ENCODE data around the gene BRD7. TPM values are rescaled to one million over a fixed set of nuclear protein-coding genes. Genes with fewer than 3 reads are reported as not detected.

BRD7 gene
- total and polyA plus RNA-seq, 2 of the 4 experiments (the other 2 are of a cell fraction), result 24.8 to 29.9 TPM

DNA sequence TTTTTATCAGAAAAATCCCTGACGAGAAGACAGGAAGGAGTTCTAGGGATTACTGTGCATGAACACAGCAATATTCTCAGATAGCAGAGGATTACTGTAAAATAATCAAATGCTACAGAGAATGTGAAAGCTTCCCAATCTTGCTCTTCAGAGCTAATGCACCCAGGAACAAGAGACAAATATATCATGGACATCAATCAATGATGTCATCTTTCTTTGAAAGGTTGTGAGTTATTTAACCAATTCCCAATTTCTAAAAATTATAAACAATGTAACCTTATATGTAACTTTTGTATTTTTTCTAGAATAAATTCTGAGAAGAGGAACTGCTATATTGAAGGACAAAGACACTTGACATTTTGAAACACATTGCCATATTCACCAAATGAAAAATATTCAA lies 46.5 kb downstream of the BRD7 start (continued):
- TF ChIP-seq RCOR1 (IDR thresholded peaks at IDR 0.05; ENCODE audit: insufficient replicate concordance, low read length) (no peak), CHD1 (IDR thresholded peaks at IDR 0.05; ENCODE audit: low read depth, low read length) (no peak), CEBPB (IDR thresholded peaks at IDR 0.05; ENCODE audit: low read depth, low read length) (no peak)

DNA sequence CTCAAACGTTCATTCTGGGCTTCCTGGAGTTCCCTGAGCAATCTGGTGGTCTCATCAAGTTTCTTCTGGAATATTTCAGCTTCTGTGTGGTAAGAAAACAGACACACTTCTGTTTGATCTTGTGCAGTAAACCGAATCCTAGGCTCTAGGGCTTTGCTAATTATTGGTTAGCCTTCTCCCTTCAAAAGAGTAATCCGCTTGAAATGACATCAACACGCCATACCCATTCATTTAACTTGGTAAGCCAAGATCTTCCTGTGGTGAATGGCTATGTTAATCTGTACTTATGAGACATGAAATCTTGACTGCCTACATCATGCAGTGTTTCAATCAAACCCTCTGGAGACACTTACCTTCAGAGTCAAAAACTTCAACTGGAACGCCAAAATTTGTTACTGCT lies 48.5 kb downstream of the BRD7 start:
- Histone ChIP-seq H3K23ac (ENCODE audit: low read depth, low read length) (no peak overlapping the region), H4K20me1 (ENCODE audit: insufficient read depth, low read length) (peaks cover 5% of the 10 kb centered on the region; the same call in 1 of the 2 replicates), H3K9me1 (ENCODE audit: insufficient read depth, low read length) (peaks cover 5% of the 10 kb centered on the region; the same call in 1 of the 2 replicates), H4K8ac (ENCODE audit: low read depth in 2 of 2, low read length in 2 of 2) (no peak overlapping the region), H3K14ac (replicated peaks; ENCODE audit: low read depth, low read length) (no peak overlapping the region), H3K9me3 (ENCODE audit: control insufficient read depth, insufficient read depth, low read length) (no peaks in the 10 kb centered on the region), H4K91ac (ENCODE audit: insufficient read depth, low read depth, low read length) (no peak overlapping the region), H3K4me1 (ENCODE audit: control insufficient read depth, insufficient read depth, low read length) (no peaks in the 10 kb centered on the region), H2AFZ (replicated peaks; ENCODE audit: low read length, poor library complexity) (no peak overlapping the region), H3K36me3 (ENCODE audit: control insufficient read depth, insufficient read depth, low read length) (peaks cover 39% of the 10 kb centered on the region), H3K4ac (ENCODE audit: low read depth, low read length) (no peak overlapping the region), H3K56ac (ENCODE audit: extremely low read depth, insufficient read depth, low read length) (no peak overlapping the region), H3K27me3 (ENCODE audit: control insufficient read depth, insufficient read depth, low read length) (no peaks in the 10 kb centered on the region), H3K9ac (ENCODE audit: low read depth, low read length) (no peak overlapping the region), H3K18ac (ENCODE audit: low read depth, low read length) (no peak overlapping the region), H3K79me1 (ENCODE audit: low read depth in 1 of 2, low read length in 2 of 2) (peaks cover 3 to 6% of the 10 kb centered on the region in 2 experiments; a peak in 1 of 4 replicates), H3K27ac (ENCODE audit: insufficient read depth, low read length) (no peak overlapping the region), H2BK5ac (ENCODE audit: low read depth, low read length, poor library complexity, severe bottlenecking) (no peak overlapping the region), H3K4me3 (ENCODE audit: insufficient read depth, low read depth, low read length) (no peak overlapping the region), H2AK9ac (replicated peaks; ENCODE audit: low read depth, low read length, poor library complexity) (no peak overlapping the region), H2BK120ac (ENCODE audit: low read depth, low read length) (no peak overlapping the region), H4K5ac (ENCODE audit: low read depth, low read length) (no peak overlapping the region), H2BK20ac (ENCODE audit: low read depth, low read length) (no peak overlapping the region), H2AK5ac (ENCODE audit: low read depth, low read length) (no peak overlapping the region), H3K4me2 (ENCODE audit: low read depth, low read length) (no peak overlapping the region), H2BK15ac (ENCODE audit: low read depth, low read length) (no peak overlapping the region)
- TF ChIP-seq RFX5 (IDR thresholded peaks at IDR 0.05; ENCODE audit: low read depth, low read length) (no peak), CEBPB (IDR thresholded peaks at IDR 0.05; ENCODE audit: low read depth, low read length) (no peak), BHLHE40 (IDR thresholded peaks at IDR 0.05; ENCODE audit: low read depth, low read length) (no peak), MAFK (IDR thresholded peaks at IDR 0.05; ENCODE audit: low read depth, low read length) (no peak), MAZ (IDR thresholded peaks at IDR 0.05; ENCODE audit: borderline replicate concordance, low read depth, low read length) (no peak), CHD1 (IDR thresholded peaks at IDR 0.05; ENCODE audit: low read depth, low read length) (no peak), POLR2A (IDR thresholded peaks at IDR 0.05; ENCODE audit: low read depth, low read length) (no peak), MXI1 (IDR thresholded peaks at IDR 0.05; ENCODE audit: borderline replicate concordance, low read depth, low read length) (no peak), SMC3 (IDR thresholded peaks at IDR 0.05; ENCODE audit: low read depth, low read length) (no peak)
- TF ChIP-seq, protein P1, sequence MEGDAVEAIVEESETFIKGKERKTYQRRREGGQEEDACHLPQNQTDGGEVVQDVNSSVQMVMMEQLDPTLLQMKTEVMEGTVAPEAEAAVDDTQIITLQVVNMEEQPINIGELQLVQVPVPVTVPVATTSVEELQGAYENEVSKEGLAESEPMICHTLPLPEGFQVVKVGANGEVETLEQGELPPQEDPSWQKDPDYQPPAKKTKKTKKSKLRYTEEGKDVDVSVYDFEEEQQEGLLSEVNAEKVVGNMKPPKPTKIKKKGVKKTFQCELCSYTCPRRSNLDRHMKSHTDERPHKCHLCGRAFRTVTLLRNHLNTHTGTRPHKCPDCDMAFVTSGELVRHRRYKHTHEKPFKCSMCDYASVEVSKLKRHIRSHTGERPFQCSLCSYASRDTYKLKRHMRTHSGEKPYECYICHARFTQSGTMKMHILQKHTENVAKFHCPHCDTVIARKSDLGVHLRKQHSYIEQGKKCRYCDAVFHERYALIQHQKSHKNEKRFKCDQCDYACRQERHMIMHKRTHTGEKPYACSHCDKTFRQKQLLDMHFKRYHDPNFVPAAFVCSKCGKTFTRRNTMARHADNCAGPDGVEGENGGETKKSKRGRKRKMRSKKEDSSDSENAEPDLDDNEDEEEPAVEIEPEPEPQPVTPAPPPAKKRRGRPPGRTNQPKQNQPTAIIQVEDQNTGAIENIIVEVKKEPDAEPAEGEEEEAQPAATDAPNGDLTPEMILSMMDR (conservative IDR thresholded peaks at IDR 0.05; ENCODE audit: low read depth, low read length), result no peak
- TF ChIP-seq, protein P2, sequence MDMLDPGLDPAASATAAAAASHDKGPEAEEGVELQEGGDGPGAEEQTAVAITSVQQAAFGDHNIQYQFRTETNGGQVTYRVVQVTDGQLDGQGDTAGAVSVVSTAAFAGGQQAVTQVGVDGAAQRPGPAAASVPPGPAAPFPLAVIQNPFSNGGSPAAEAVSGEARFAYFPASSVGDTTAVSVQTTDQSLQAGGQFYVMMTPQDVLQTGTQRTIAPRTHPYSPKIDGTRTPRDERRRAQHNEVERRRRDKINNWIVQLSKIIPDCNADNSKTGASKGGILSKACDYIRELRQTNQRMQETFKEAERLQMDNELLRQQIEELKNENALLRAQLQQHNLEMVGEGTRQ (IDR thresholded peaks at IDR 0.05; ENCODE audit: low read depth, low read length), result no peak
- TF ChIP-seq, protein P3, sequence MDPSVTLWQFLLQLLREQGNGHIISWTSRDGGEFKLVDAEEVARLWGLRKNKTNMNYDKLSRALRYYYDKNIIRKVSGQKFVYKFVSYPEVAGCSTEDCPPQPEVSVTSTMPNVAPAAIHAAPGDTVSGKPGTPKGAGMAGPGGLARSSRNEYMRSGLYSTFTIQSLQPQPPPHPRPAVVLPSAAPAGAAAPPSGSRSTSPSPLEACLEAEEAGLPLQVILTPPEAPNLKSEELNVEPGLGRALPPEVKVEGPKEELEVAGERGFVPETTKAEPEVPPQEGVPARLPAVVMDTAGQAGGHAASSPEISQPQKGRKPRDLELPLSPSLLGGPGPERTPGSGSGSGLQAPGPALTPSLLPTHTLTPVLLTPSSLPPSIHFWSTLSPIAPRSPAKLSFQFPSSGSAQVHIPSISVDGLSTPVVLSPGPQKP (IDR thresholded peaks at IDR 0.05; ENCODE audit: borderline replicate concordance, low read depth, low read length), result no peak
- in situ Hi-C loops (cut with MboI; ENCODE audit: low sequenced_read_pairs), result no loop called here
- POLR2A ChIA-PET (ENCODE audit: unreplicated experiment), result no interaction called here
- intact Hi-C loops (cut with micrococcal nuclease), result loop anchor here (5.0 kb wide), 1 partner anchor 487 kb away; no protein-coding TSS in a partner anchor
- 100% methylated on average over 1 of the region's 5 CpGs; no CpG with 5 or more reads in 1 of the 2 experiments for WGBS, 2 experiments (ENCODE audit: extremely low coverage in 2 of 2, insufficient read length in 1 of 2)
- DNase-seq, result no peak
- BruUV-seq (replicated peaks), result no TSS peak
- dilution Hi-C loops (cut with HindIII; ENCODE audit: low sequenced_read_pairs, unreplicated experiment), result no loop called here
- CTCF ChIA-PET, result no interaction called here
- no peak for ATAC-seq (ENCODE audit: low read depth)

Data from IMR-90 (cell line).